Gastrocnemius medialis (tissue), 4 donors: Measurements from ENCODE around the gene HAAO. TPM values are rescaled to one million over a fixed set of nuclear protein-coding genes. Genes with fewer than 3 reads are reported as not detected.
A peak's percentile ranks its signal among the peaks of the same experiment; 100 is the strongest.

Experiments
- ATAC-seq, 2 donors: fragments of 150-250 bp; one replicate each; pipeline ENCODE4 v1.9.1; 2016
- DNase-seq, 2 donors: peaks; one replicate each; pipeline ENCODE4 v3.0.0-alpha.2; 2019
- H3K27ac ChIP-seq, 4 donors: fragments of 200-600 bp; sonication (generic); 1 replicate in 1 of 4; 2 replicates in 3 of 4; pipeline ENCODE4 v1.5.1; 2016 to 2018; ENCODE audit warnings: mild to moderate bottlenecking in 2 of 4, moderate library complexity in 1 of 4
- H3K27me3 ChIP-seq, 3 donors: fragments of 200-600 bp; sonication (generic) in 2 of 3; 1 replicate in 1 of 3; 2 replicates in 2 of 3; pipeline versions ENCODE4 v1.5.1 to v1.6.0; 2016 to 2019; ENCODE audit warnings: mild to moderate bottlenecking in 1 of 3, moderate library complexity in 1 of 3
- H3K36me3 ChIP-seq, 2 donors: fragments of 200-600 bp; sonication (generic) in 1 of 2; one replicate each; pipeline ENCODE4 v1.5.1; 2017 to 2018
- H3K4me1 ChIP-seq, 2 donors: fragments of 200-600 bp; sonication (generic) in 1 of 2; one replicate each; pipeline ENCODE4 v1.5.1; 2016 to 2017; ENCODE audit warnings: mild to moderate bottlenecking in 2 of 2
- H3K4me3 ChIP-seq, 4 donors: fragments of 200-600 bp; sonication (generic) in 3 of 4; 1 replicate in 1 of 4; 2 replicates in 3 of 4; pipeline ENCODE4 v1.5.1; 2016 to 2019; ENCODE audit warnings: mild to moderate bottlenecking in 2 of 4
- H3K9me3 ChIP-seq, 3 donors: fragments of 200-600 bp; sonication (generic) in 2 of 3; 1 replicate in 1 of 3; 2 replicates in 2 of 3; pipeline ENCODE4 v1.5.1; 2016 to 2019
- POLR2A ChIP-seq, 2 donors: fragments of 450-650 bp; IDR thresholded peaks; one replicate each; pipeline ENCODE4 v1.6.1; 2017; ENCODE audit warnings: antibody characterized with exemption in 2 of 2, mild to moderate bottlenecking in 2 of 2, moderate library complexity in 2 of 2
- in situ Hi-C, 4 donors: fragments of 200-750 bp; cut with MboI; loops; one replicate each; pipeline versions ENCODE4 v1.15.0 to v1.8.0; 2017; ENCODE audit warnings: low sequenced_read_pairs in 4 of 4
- intact Hi-C: fragments of 100-400 bp; cut with DNase I; formaldehyde crosslinking; loops from one replicate; pipeline ENCODE4 v1.15.1; 2023; ENCODE audit warnings: low total_unique reads
- total RNA-seq, 4 donors: library from RNA; depleted of rRNA; stranded (reverse); fragments of >200 nt; gene quantifications; one replicate each; pipeline versions ENCODE4 v1.1.0 to v1.2.3, GENCODE V29; 2016
- TF ChIP-seq, protein P1 (sequence below), 5 experiments: fragments of 450-650 bp in 3 of 5; fragments of 200-600 bp in 2 of 5; sonication (generic) in 2 of 5; IDR thresholded peaks in 4 of 5; conservative IDR thresholded peaks in 1 of 5; 1 replicate in 4 of 5; 2 replicates in 1 of 5; pipeline ENCODE4 v1.5.1; 2016 to 2019; ENCODE audit warnings: antibody characterized with exemption in 5 of 5, mild to moderate bottlenecking in 3 of 5, moderate library complexity in 3 of 5

Gene HAAO
- total RNA-seq, 4 donors from 2014 or later = 0.53 to 2.5 (median 2.1) TPM

DNA sequence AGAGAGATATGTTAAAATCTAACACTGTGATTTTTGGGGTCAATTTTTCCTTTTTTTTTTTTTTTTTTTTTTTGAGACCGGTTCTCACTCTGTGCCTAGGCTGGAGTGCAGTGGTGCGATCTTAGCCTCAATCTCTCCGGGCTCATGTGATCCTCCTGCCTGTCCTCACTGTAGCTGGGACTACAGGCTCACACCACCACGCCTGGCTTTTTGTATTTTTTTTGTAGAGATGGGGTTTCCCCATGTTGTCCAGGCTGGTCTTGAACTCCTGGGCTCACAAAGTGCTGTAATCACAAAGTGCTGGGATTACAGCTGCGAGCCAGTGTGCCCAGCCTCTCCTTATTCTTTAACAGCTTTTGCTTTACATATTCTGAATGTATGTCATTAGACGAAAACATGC lies 2.9 kb upstream of the HAAO start:
- intact Hi-C loops = no loop called here
- Histone ChIP-seq H3K27ac (no peak overlapping the region), H3K27me3 (peaks cover 3 to 23% (median 17%) of the 10 kb centered on the region in 3 donors), H3K4me1 (peaks cover 6 to 7% of the 10 kb centered on the region in 2 donors), H3K4me3 (no peak overlapping the region), H3K9me3 (no peaks in the 10 kb centered on the region), H3K36me3 (no peaks in the 10 kb centered on the region)
- in situ Hi-C loops = no loop called here
- DNase-seq = no peak
- TF ChIP-seq POLR2A (IDR thresholded peaks at IDR 0.05) = no peak
- TF ChIP-seq, protein P1, sequence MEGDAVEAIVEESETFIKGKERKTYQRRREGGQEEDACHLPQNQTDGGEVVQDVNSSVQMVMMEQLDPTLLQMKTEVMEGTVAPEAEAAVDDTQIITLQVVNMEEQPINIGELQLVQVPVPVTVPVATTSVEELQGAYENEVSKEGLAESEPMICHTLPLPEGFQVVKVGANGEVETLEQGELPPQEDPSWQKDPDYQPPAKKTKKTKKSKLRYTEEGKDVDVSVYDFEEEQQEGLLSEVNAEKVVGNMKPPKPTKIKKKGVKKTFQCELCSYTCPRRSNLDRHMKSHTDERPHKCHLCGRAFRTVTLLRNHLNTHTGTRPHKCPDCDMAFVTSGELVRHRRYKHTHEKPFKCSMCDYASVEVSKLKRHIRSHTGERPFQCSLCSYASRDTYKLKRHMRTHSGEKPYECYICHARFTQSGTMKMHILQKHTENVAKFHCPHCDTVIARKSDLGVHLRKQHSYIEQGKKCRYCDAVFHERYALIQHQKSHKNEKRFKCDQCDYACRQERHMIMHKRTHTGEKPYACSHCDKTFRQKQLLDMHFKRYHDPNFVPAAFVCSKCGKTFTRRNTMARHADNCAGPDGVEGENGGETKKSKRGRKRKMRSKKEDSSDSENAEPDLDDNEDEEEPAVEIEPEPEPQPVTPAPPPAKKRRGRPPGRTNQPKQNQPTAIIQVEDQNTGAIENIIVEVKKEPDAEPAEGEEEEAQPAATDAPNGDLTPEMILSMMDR (IDR thresholded peaks at IDR 0.05 in 4 of 5, conservative IDR thresholded peaks at IDR 0.05 in 1 of 5) = no peak
- no peak for ATAC-seq

- peak overlapping the region in 2 of 4 donors; percentile 75 to 80 for H3K27ac ChIP-seq
- H3K36me3 ChIP-seq = no peaks in the 10 kb centered on the region
- H3K4me1 ChIP-seq = peaks cover 6 to 7% of the 10 kb centered on the region in 2 donors
- H3K27me3 ChIP-seq = peaks cover 3 to 28% (median 21%) of the 10 kb centered on the region in 3 donors
- TF ChIP-seq, protein P1 (IDR thresholded peaks at IDR 0.05 in 4 of 5, conservative IDR thresholded peaks at IDR 0.05 in 1 of 5) = peak in 1 of 5 experiments; percentile 27
- no peak for TF ChIP-seq POLR2A (IDR thresholded peaks at IDR 0.05)
- DNase-seq (no peak), ATAC-seq (no peak)
- H3K9me3 ChIP-seq = no peaks in the 10 kb centered on the region
- in situ Hi-C loops = no loop called here
- H3K4me3 ChIP-seq = no peak overlapping the region
- intact Hi-C loops = no loop called here
Measured at GRCh38 chr2:42794271-42795046, 2.1 kb upstream of the HAAO start.

- no peaks in the 10 kb centered on the region for H3K36me3 ChIP-seq
- DNase-seq = no peak
Measured at GRCh38 chr2:42793334-42794270, 1.2 kb upstream of the HAAO start.

DNA sequence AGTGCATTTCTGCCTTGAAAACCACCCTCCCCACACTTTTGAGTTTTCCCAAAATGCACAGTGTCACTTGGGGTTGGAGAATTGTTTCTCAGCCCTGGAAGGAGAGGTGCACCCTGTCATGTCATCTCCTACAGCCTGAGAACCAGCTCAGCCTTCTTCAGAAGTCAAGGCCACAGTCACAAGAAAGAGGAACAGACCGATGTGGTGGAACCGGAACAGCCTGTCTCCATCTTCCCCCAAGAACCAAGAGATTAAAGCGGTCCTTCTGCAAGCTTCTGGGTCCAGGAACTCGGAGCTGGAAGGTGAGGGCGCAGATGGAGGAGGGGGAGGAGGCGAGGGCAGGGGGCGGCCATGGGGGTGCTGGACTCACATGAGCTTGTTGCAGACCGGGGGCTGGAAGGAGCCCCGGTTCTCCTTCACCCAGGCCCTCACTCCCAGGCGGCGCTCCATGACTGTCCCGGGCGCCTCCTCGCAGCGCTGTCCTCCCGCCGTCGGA lies 248 bp downstream of the HAAO start:
- intact Hi-C loops = no loop called here
- Histone ChIP-seq H3K27me3 (peaks cover 3 to 28% (median 21%) of the 10 kb centered on the region in 3 donors), H3K4me3 (peak overlapping the region; percentile 53 to 69 (median 59)), H3K27ac (peak overlapping the region; percentile 66 to 80 (median 74)), H3K9me3 (no peaks in the 10 kb centered on the region), H3K4me1 (peaks cover 6 to 7% of the 10 kb centered on the region in 2 donors), H3K36me3 (no peaks in the 10 kb centered on the region)
- ATAC-seq (peak; percentile 34 to 51), DNase-seq (no peak)
- in situ Hi-C loops = no loop called here
- TF ChIP-seq, protein P1 (IDR thresholded peaks at IDR 0.05 in 4 of 5, conservative IDR thresholded peaks at IDR 0.05 in 1 of 5) = no peak
- no peak for TF ChIP-seq POLR2A (IDR thresholded peaks at IDR 0.05)

More at GRCh38 chr2:42793334-42794270, 1.2 kb upstream of the HAAO start:
- no peak for ATAC-seq
- H3K27me3 ChIP-seq = peaks cover 3 to 28% (median 21%) of the 10 kb centered on the region in 3 donors
- no peaks in the 10 kb centered on the region for H3K9me3 ChIP-seq
- in situ Hi-C loops (no loop called here), intact Hi-C loops (no loop called here)
- H3K4me3 ChIP-seq = peak overlapping the region; percentile 53 to 69 (median 59)
- TF ChIP-seq POLR2A (IDR thresholded peaks at IDR 0.05) = no peak
- TF ChIP-seq, protein P1 (IDR thresholded peaks at IDR 0.05 in 4 of 5, conservative IDR thresholded peaks at IDR 0.05 in 1 of 5) = no peak
- H3K27ac ChIP-seq = peak overlapping the region; percentile 66 to 80 (median 74)
- H3K4me1 ChIP-seq = peaks cover 6 to 7% of the 10 kb centered on the region in 2 donors
